ENCODE measurements around the gene TNFSF11. TPM values are rescaled to one million over a fixed set of nuclear protein-coding genes. Genes with fewer than 3 reads are reported as not detected.

The TNFSF11 gene
- total and polyA plus RNA-seq, 2 donors (not counting 1 experiment from before 2014, with no cell fraction given), result not detected

DNA sequence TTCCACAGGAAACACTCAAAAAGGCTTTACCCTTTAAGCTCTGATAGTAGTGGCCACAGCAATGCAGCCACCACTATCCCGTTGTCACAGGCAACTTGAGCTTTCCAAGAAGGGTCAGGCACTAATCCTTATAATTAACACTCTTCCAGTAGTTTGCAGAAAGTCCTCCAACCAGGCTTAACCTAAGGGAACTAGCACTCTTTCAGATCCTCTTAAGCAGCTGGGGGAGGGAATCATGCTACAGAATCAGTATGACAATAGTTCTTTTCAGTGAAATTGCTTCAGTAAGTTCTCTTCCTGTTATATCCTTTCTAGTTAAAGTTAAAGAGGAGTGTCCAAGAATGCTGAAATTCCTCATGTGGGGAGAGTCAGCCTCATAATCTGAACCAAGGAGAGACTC is 82.2 kb downstream of the TNFSF11 start:
- Histone ChIP-seq H3K4me1 (ENCODE audit: control insufficient read depth in 2 of 2, insufficient read depth in 2 of 2, low read length in 2 of 2) (no peaks in the 10 kb centered on the region), H3K9ac (ENCODE audit: low read length) (no peak overlapping the region), H3K4me3 (ENCODE audit: control extremely low read depth in 1 of 5, extremely low read depth in 1 of 5, insufficient read depth in 1 of 5, low read depth in 2 of 5, low read length in 4 of 5) (no peak overlapping the region), H2AFZ (ENCODE audit: insufficient read depth, low read depth, low read length, poor library complexity, severe bottlenecking) (no peak overlapping the region), H4K20me1 (ENCODE audit: control insufficient read depth, insufficient read depth, low read length, poor library complexity, severe bottlenecking) (no peaks in the 10 kb centered on the region), H3K27me3 (replicated peaks in 1 of 4; ENCODE audit: control extremely low read depth in 1 of 4, control insufficient read depth in 3 of 4, insufficient read depth in 4 of 4, low read length in 3 of 4) (peaks cover 0 to 11% (median 5%) of the 10 kb centered on the region in 4 experiments), H3K9me3 (ENCODE audit: control extremely low read depth in 1 of 3, control insufficient read depth in 2 of 3, insufficient read depth in 1 of 3, low read length in 2 of 3) (no peaks in the 10 kb centered on the region), H3K79me2 (ENCODE audit: control insufficient read depth, insufficient read depth, low read length) (no peaks in the 10 kb centered on the region), H3K4me2 (replicated peaks; ENCODE audit: low read depth, low read length, poor library complexity, severe bottlenecking) (no peak overlapping the region), H3K36me3 (replicated peaks in 1 of 2; ENCODE audit: control extremely low read depth in 1 of 2, control insufficient read depth in 1 of 2, extremely low read depth in 1 of 2, insufficient read depth in 2 of 2, low read length in 1 of 2) (no peaks in the 10 kb centered on the region), H3K27ac (ENCODE audit: low read length in 2 of 2) (no peak overlapping the region)
- ChIA-PET POLR2A (no interaction called here), CTCF (no interaction called here)
- H3K9me3 Mint-ChIP-seq (ENCODE audit: insufficient read depth), result no peaks in the 10 kb centered on the region
- ATAC-seq (ENCODE audit: low read depth), result no peak
- H3K27ac Mint-ChIP-seq, result no peak overlapping the region
- peaks cover 48% of the 10 kb centered on the region for H3K27me3 Mint-ChIP-seq
- no CpG with 5 or more reads among the region's 1 CpG for WGBS (ENCODE audit: insufficient coverage)
- intact Hi-C loops (cut with micrococcal nuclease), result no loop called here
- TF ChIP-seq, protein P1, sequence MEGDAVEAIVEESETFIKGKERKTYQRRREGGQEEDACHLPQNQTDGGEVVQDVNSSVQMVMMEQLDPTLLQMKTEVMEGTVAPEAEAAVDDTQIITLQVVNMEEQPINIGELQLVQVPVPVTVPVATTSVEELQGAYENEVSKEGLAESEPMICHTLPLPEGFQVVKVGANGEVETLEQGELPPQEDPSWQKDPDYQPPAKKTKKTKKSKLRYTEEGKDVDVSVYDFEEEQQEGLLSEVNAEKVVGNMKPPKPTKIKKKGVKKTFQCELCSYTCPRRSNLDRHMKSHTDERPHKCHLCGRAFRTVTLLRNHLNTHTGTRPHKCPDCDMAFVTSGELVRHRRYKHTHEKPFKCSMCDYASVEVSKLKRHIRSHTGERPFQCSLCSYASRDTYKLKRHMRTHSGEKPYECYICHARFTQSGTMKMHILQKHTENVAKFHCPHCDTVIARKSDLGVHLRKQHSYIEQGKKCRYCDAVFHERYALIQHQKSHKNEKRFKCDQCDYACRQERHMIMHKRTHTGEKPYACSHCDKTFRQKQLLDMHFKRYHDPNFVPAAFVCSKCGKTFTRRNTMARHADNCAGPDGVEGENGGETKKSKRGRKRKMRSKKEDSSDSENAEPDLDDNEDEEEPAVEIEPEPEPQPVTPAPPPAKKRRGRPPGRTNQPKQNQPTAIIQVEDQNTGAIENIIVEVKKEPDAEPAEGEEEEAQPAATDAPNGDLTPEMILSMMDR (IDR thresholded peaks at IDR 0.05), result no peak
- TF ChIP-seq EZH2 (IDR thresholded peaks at IDR 0.05; ENCODE audit: borderline replicate concordance, insufficient read depth, low read depth, low read length, poor library complexity, severe bottlenecking), result no peak
- DNase-seq, result no peak
- H3K4me1 Mint-ChIP-seq, result no peaks in the 10 kb centered on the region
- H3K4me3 Mint-ChIP-seq, result no peak overlapping the region

DNA sequence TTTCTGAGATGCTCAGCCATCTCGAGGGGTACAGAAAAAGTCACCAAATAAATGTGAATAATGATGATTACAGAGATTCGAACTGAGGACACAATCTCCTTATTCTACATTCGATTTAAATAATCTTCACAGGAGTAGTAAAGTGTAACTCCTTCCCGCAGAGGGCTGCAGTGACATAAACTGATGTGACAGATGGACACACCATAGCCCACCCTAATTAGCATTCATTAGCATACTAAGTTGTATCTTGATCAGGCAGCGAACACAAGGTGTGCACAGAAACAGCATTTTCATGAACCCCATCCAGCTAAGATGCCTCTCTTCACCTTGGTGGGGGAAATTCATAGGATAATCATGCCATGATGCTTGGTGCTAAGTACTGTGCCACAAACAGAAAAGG is 83.0 kb downstream of the TNFSF11 start:
- H3K27me3 Mint-ChIP-seq, result peaks cover 50% of the 10 kb centered on the region
- ChIA-PET CTCF (no interaction called here), POLR2A (no interaction called here)
- H2AFZ ChIP-seq (ENCODE audit: insufficient read depth, low read depth, low read length, poor library complexity, severe bottlenecking), result no peak overlapping the region
- H3K9me3 ChIP-seq (ENCODE audit: control extremely low read depth in 1 of 3, control insufficient read depth in 2 of 3, insufficient read depth in 1 of 3, low read length in 2 of 3), result no peaks in the 10 kb centered on the region
- no peak overlapping the region for H3K27ac Mint-ChIP-seq
- intact Hi-C loops (cut with micrococcal nuclease), result no loop called here
- no peak for DNase-seq
- H3K4me3 ChIP-seq (ENCODE audit: control extremely low read depth in 1 of 5, extremely low read depth in 1 of 5, insufficient read depth in 1 of 5, low read depth in 2 of 5, low read length in 4 of 5), result no peak overlapping the region
- ATAC-seq (ENCODE audit: low read depth), result no peak
- H3K27me3 ChIP-seq (replicated peaks in 1 of 4; ENCODE audit: control extremely low read depth in 1 of 4, control insufficient read depth in 3 of 4, insufficient read depth in 4 of 4, low read length in 3 of 4), result peaks cover 0 to 11% (median 6%) of the 10 kb centered on the region in 4 experiments
- no peaks in the 10 kb centered on the region for H3K4me1 ChIP-seq (ENCODE audit: control insufficient read depth in 2 of 2, insufficient read depth in 2 of 2, low read length in 2 of 2)
- no peak overlapping the region for H3K9ac ChIP-seq (ENCODE audit: low read length)
- no peak overlapping the region for H3K4me3 Mint-ChIP-seq
- H4K20me1 ChIP-seq (ENCODE audit: control insufficient read depth, insufficient read depth, low read length, poor library complexity, severe bottlenecking), result no peaks in the 10 kb centered on the region
- no peaks in the 10 kb centered on the region for H3K79me2 ChIP-seq (ENCODE audit: control insufficient read depth, insufficient read depth, low read length)
- TF ChIP-seq, protein P1 (IDR thresholded peaks at IDR 0.05), result no peak
- no peak for TF ChIP-seq EZH2 (IDR thresholded peaks at IDR 0.05; ENCODE audit: borderline replicate concordance, insufficient read depth, low read depth, low read length, poor library complexity, severe bottlenecking)
- no peaks in the 10 kb centered on the region for H3K9me3 Mint-ChIP-seq (ENCODE audit: insufficient read depth)
- H3K36me3 ChIP-seq (replicated peaks in 1 of 2; ENCODE audit: control extremely low read depth in 1 of 2, control insufficient read depth in 1 of 2, extremely low read depth in 1 of 2, insufficient read depth in 2 of 2, low read length in 1 of 2), result no peaks in the 10 kb centered on the region
- no peak overlapping the region for H3K27ac ChIP-seq (ENCODE audit: low read length in 2 of 2)
- H3K4me1 Mint-ChIP-seq, result no peaks in the 10 kb centered on the region
- no CpG with 5 or more reads among the region's 5 CpGs for WGBS (ENCODE audit: insufficient coverage)
- no peak overlapping the region for H3K4me2 ChIP-seq (replicated peaks; ENCODE audit: low read depth, low read length, poor library complexity, severe bottlenecking)

Other genes starting within 250 kb of the TNFSF11 start
- not detected in 2 replicates for gene FAM216B, start 207.4 kb downstream of the TNFSF11 start, total RNA-seq
- not detected in 2 replicates for gene FAM216B, start 207.4 kb downstream of the TNFSF11 start, polyA plus RNA-seq